CD4-positive, alpha-beta T cell treated with Interleukin-21 for 1 hour (primary cell): Measurements from ENCODE around the gene WDR1.

Experiments
- DNase-seq: peaks from one replicate; pipeline ENCODE4 v3.0.0-alpha.2; 2020

The WDR1 gene

DNA sequence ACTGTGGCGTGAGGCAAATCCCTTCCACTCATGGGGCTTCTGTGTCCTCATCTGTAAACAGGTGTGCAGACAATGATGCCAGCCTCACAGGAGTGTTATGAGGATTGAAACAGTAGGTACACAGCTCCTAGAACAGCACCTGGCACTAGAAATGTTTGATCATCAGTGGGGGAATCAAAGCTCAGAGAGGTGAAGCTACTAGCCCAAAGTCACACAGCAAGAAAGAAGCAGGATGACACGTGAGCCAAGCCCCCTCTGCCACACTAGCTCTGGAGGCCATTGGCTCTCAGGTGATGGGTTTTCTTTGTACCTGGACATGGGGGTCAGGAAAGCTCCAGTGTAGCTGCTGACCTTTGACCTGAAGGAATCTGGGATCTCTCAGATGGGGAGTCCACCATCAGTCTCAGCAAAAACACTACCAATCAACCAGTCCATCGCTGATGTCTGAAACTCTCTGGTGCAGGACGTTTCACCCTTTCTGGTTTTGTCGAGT lies 81.9 kb downstream of the WDR1 start:
- DNase-seq = no peak

DNA sequence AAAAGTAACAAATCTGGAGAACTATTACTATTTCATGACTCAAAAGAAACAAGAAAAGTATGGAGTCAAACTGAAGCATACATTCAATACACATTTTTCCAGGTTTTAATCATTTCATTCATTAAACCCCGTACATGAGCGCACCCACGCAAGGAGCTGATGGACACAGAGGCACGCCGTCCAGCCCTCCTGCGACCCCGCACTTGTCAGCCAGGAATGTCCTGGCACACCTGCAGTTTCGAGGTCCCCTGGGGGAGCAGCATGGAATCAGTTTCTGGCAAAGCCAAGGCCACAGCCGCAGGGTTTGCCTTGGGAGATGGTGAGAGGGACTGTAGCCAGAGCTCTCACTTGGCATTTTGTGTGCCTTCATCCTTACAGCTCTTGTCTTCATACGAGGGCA lies 82.5 kb downstream of the WDR1 start:
- DNase-seq = no peak

GRCh38 chr4:10033191-10033881 lies 83.3 kb downstream of the WDR1 start:
- DNase-seq = no peak

- DNase-seq = no peak
Observed at GRCh38 chr4:10032625-10033024, 84.0 kb downstream of the WDR1 start.

DNA sequence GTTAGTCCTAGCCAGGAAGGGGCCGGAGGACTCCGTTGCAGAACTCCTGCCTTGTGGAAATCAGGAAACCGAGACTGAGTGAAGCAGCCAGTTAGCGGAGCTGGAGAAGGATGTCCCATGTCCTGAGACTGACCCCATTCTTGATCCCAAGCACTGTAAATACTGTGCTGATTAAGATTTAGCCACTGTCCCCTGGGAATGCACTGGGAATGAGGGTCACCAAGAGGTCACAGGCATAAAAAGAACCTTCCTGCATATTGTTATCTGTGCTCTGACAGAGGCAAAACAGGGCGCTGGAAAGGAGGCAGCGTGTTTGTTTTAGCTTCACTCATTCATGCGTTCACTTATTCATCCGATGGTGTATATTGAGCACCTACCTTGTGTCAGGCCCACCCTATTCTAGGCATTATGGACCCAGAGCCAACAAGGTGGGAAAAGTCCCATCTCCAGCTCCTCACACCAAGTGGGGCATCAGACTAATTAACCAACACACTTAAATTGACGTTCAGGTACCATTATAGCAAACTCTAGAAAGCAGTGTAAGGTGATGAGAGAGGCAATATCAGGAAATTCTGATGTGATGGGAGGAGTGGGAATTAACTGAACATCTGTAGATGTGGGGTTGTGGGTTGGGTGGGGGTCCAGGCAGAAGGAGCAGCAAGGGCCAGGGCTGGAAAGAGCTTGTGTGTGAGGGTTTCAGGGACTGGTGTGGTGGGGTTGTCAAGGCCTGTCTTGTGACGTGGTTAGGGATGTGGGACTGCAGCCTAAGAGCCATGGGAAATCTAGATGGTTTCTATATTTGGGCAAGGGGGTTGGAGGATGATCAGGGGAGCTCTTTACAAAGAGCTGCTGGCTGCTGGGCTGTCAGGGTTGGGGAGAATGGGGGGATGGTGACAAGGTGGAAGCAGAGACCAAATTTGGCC lies 84.7 kb downstream of the WDR1 start:
- DNase-seq = no peak

- DNase-seq = no peak
Observed at GRCh38 chr4:10030972-10031667, 85.5 kb downstream of the WDR1 start.

- DNase-seq = no peak
Observed at GRCh38 chr4:10029403-10029802, 87.2 kb downstream of the WDR1 start.

DNA sequence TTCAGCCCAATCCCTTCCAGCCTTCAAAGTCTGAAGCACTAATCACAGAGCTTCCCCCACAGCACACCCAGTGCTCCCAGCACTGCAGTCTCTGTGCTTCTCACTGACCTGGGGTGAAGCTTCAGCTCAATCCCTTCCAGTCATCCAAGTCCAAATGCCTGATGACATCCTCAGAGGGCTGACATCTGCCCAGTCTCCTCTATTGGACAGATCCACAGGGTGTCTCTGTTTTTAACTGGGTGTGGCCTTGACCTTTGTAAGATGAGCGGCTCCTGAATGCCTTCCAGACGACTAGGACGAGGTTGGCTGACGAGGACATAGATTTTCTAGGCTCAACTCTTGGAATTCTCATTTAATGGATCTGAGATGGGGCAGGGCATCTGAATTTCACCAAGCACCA lies 87.7 kb downstream of the WDR1 start:
- DNase-seq = no peak

- DNase-seq = no peak
Observed at GRCh38 chr4:10026485-10026884, 90.1 kb downstream of the WDR1 start.

- DNase-seq = no peak
Observed at GRCh38 chr4:10025230-10025806, 91.3 kb downstream of the WDR1 start.
